Right forelimb (tissue), 1 donor: ENCODE results near the gene KMT2E.
"Not testable (repeated sequence)": the region's sequence is repeated elsewhere in the genome, so short reads cannot be mapped to it uniquely, and the experiment has no call there.

Source experiments
- DNase-seq: peaks from one replicate; pipeline ENCODE4 v3.0.0-alpha.2; 2018

KMT2E gene

DNA sequence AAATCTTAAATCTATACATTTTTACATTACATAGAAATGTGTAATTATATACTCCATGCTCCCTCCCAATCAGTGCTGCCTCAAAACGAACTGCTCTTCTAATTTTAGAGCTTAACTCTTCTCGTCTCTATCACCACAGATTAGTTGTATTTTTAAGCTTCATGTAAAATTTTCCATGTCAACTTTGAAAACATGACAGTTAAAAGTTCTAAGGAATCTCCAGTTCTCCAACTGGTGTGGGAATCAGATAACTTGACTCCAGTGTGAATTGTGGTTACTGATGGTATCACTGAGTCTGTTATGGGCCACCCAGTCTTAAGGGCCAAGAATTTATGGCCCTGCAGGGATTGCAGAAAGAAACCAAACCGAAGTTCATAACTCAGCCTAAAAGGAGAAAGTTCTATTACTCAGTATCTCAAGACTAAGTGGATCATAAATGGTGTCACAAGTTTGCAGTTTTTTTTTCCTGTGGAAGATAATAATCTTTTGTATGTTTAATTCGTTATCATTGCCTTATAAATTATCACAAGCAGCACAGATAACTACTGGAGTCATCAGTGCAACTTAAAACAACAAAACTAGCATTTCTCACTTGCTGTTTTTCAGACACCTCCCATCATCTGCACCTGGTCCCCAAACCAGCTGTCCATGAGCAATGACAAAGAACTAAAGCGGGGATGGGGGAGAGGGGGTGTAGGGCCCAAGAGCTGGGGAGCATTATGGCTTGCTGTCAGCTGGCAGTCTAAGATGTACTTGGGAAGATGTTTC, 31.5 kb upstream of the KMT2E start:
- DNase-seq: no peak

DNA sequence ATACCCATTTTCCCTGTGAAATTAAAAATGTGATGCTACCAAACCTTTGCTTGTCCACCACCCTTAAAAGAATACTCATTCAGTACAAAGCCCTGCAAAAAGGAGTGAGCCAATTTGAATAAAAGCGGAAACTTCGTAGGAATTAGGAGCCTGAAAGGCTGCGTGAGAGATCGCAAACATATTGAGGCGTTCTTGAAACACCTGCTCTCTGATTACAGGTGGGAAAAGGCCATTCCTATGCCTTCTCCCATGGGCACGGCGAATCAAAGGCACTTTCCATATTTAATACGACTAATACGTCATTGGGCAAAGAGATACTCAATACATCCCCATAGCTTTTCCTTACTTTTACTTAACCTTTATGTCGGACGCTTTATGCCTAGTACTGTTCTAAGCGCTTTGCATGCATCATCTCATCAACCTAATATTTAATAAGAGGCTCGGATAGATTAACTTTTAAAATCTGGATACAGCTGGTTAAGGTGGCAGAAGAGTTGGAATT, 30.9 kb upstream of the KMT2E start:
- DNase-seq: no peak

DNA sequence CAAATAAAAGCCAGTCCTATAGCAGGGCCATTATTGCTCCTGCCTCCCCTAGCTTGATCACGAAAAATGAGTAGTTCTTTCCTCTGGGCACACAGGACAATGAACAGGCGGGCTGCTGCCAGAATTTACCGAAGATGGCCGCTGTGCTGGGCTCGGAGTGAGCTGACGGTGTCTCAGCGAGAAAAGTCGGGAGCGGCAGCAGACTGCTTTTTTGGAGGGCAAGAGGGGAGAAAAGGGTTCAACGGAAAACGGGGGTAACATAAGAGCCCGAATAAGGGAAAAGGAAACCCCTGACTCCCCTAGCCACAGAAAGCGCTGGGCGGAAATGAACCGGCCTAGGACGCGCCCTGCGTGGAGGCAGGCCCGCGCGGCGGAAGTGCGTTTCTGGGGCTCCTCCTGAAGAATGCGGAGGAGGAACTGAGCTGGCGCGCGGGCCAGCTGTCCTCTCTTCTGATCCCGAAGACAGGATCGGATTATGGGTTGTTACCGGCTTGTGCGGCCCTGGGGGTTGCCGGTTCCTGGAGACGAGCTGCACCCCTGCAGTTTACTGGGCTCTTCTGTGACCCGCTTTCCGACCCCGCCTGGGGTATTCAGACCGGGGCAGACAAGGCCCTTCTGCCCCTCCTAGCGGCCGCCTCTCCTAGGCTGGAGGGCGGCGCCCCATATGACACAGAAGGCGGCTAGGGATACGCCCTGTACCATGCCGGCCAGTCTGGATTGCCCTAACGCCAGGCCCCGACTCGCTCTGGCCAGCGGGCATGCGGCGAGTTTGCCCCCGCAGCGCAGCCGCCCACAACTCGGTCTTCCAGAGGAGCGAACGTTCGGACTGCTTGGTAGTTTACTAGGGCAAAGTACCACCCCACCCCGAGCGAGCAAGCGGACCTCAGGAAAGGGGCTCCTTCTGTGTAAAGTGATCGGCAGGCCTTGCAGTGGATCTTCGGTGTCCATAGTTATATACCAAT, 30.1 kb upstream of the KMT2E start:
- DNase-seq: peak; percentile 93

GRCh38 chr7:104984585-104985258, 29.3 kb upstream of the KMT2E start:
- no peak for DNase-seq

DNA sequence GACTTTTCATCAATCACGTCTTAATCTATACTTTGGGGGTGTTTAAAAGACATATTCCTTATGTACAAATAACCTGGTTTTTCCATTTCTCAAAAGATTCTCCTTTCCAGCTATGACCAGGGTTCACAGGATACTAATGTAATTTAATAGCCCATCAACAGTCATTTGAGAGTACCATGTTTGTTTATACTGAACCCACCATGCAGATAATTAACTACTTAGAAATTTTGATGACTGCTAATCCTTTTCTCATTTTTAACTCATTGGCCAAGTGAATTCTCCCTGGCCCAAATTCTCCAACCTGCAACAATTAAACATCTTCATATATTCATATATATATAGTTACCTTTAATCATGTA, 28.8 kb upstream of the KMT2E start:
- no peak for DNase-seq

- no peak for DNase-seq
Measured at GRCh38 chr7:104986628-104987259, 27.3 kb upstream of the KMT2E start.

GRCh38 chr7:104987403-104987802, 26.6 kb upstream of the KMT2E start:
- not testable (repeated sequence) for DNase-seq

GRCh38 chr7:104990983-104991382, 23.0 kb upstream of the KMT2E start:
- DNase-seq: no peak

DNA sequence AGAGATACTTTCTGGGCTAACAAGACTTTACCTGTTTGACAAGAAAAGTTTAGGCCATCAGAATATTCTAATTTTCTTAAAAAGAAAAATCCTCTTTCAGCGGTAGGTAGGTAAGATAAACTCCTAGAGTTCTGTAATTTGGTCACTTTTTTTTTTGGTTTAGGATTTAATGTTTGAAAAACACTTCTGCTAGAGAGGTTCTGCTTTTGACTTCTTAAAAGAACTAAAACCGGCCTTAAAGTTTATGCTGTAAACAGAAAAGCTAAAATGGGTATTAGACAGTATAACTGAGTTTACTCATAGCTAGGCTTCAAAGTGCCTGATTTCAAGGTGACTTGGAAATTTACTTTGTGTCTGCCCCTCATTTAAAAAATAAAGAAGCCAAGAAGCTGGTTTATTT, 21.7 kb upstream of the KMT2E start:
- no peak for DNase-seq

DNA sequence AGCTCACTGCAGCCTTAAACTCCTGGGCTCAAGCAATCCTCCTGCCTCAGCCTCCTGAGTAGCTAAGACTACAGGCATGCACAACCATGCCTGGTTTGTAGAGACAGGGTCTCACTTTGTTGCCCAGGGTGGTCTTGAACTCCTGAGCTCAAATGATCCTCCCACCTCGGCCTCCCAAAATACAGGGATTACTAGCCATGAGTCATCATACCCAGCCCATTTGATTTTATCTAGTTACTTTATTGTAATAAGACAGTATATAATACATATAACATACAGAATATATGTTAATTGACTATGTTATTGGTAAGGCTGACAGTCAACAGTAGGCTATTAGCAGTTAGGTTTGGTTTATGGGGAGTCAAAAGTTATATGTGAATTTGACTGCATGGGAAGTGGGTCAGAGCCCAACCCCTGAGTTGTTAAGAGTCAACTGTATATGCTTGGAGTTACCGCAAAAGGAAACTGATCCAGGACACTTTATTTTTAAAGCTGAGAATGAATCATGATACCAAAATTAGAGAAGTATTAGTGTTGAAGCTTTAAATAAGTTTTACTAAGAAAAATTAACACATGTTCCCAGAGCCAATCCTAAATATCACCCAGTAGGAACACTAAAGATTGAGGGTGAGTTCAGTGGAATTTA, 20.7 kb upstream of the KMT2E start:
- DNase-seq: no peak

DNA sequence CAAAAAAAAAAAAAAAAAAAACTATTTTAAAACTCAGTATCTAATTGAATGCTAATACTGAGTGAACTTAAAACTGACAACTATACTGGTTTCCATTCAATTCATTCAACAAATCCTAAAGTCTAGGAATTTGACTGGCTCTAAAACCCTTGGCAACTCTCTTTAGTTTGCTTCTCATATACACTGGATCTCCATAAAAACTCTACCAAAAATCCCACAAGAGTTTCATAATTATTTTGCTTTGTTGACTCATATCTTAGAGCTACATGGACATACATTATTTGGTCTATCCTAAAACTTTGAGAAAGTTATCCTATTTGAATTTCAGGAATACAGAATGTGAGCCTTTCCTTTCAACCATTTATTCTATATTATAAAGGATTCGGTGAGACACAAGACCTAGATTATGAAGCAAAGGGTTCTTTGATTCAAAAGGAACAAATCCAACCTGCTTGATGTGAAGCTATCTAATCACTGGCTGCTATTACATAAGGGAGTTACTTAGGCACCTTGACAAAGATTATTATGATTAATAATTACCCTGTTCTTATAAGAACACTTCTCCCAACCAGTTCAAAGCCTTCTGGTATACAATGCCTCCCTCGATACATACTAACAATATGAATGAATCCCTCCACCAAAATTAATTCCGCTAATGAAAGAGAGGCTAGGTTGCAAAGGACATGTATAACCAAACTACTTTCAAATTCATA, 15.8 kb upstream of the KMT2E start:
- no peak for DNase-seq

GRCh38 chr7:105000200-105000599, 13.8 kb upstream of the KMT2E start:
- DNase-seq: no peak

- no peak for DNase-seq
Measured at GRCh38 chr7:105000927-105001336, 13.1 kb upstream of the KMT2E start.

DNA sequence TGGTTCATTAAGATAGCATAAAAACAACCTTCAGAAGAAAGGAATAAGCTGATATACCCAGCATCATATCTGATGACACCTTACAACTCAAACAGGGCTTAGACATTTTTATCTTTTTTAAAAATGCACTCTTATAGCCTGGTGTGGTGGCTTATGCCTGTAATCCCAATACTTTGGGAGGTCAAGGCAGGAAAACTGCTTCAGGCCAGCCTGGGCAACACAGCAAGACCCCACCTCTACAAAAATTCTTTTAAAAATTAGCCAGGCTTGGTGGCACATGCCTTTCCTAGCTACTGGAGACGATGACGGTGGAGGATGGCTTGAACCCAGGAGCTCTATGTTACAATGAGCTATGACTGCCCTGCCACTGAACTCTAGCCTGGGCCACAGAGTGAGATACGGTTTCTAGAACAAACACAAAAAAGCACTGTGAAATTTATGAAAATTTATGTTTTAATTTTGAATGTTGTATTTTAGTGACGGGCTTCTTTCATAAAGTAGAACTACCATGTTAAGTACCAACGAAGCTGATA, 12.3 kb upstream of the KMT2E start:
- DNase-seq: no peak

GRCh38 chr7:105003275-105003674, 10.7 kb upstream of the KMT2E start:
- no peak for DNase-seq

- DNase-seq: no peak
Measured at GRCh38 chr7:105003872-105004510, 10.0 kb upstream of the KMT2E start.

DNA sequence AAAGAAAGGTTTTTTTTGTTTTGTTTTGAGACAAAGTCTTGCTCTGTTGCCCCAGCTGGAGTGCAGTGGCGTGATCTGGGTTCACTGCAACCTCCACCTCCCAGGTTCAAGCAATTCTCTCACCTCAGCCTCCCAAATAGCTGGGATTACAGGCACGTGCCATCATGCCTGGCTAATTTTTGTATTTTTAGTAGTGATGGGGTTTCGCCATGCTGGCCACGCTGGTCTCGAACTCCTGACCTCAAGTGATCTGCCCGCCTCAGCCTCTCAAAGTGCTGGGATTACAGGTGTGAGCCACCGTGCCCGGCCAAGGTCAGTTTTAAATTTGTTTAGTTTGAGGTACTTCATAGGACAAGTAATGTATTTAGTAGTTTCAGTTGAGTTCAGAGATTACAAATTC, 9.0 kb upstream of the KMT2E start:
- not testable (repeated sequence) for DNase-seq

- DNase-seq: not testable (repeated sequence)
Measured at GRCh38 chr7:105005486-105005885, 8.5 kb upstream of the KMT2E start.

DNA sequence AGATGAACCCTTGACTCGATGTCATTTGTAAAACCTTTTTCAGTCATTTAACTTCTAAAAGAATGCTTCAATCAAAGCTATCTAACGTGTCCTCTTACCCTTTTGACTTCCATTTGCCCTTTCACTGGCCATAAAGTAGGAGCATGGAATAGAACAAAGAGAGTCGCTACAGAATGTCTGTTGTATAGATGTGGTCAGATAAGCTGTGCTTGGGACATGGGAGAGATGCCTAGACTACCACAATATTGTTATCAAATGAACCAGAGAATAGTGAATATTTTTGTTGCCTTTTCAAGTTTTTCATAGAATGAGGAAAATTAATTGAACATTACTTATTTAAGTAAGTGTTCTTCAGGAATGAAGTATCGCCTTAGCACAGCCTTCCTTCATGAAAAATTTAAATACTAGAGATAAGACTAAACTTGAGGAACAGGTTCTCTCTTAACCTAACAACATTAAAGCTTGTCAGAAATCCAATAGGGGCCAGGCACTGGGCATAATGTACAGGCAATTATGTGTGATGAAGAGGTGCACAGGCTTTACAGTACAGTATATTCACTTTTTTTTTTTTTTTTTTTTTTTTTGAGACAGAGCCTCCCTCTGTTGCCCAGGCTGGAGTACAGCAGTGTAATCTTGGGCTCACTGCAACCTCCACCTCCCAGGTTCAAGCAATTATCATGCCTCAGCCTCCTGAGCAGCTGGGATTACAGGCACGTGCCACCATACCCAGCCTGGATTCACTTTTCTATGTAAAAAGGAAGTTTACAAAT, 7.5 kb upstream of the KMT2E start:
- DNase-seq: no peak

DNA sequence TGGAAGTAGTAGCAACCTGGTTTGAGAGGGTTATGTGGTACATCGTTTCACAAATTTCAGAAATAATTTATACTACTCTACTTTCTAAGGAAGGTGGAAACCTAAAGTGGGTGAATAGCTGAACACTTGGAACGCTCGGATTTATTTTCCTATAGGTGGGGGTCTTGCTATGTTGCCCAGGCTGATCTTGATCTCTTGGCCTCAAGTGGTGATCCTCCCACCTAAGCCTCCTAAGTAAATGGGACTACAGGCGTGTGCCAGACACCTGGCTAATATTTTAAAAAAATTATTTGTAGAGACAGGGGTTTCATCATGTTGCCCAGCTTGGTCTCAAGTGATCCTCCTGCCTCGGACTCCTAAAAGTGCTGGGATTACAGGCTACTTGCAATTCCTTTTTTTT, 6.7 kb upstream of the KMT2E start:
- DNase-seq: no peak
